Panc1 (cell line): ENCODE data around the gene SARS1. TPM values are rescaled to one million over a fixed set of nuclear protein-coding genes. Genes with fewer than 3 reads are reported as not detected.

Experiments
- ATAC-seq: fragments of 200-7000 bp; cut with Tn5 transposase; 2 replicates; pipeline ENCODE4 v1.9.1; 2020; ENCODE audit warnings: mild to moderate bottlenecking, moderate library complexity
- BruUV-seq: library from RNA; stranded (reverse); fragments of 400-500 nt; replicated peaks from 2 replicates; lab custom pipeline; 2021; lab: Mats Ljungman, UMichigan
- CTCF ChIA-PET: fragments of 300-600 bp; sonication (Branson Sonifier 250); formaldehyde crosslinking; loops from one replicate; lab custom pipeline; 2022; ENCODE audit warnings: antibody characterized with exemption; lab: Charles Lee
- POLR2A ChIA-PET: fragments of 300-600 bp; sonication (Branson Sonifier 250); formaldehyde crosslinking; loops from one replicate; lab custom pipeline; 2022; ENCODE audit warnings: antibody characterized with exemption; lab: Charles Lee
- DNase-seq: peaks from one replicate; pipeline ENCODE4 v3.0.0-alpha.2; 2010; ENCODE audit warnings: low read depth, low spot score
- H3K27ac ChIP-seq: 2 replicates; pipeline ENCODE4 v1.5.1; 2011; ENCODE audit warnings: mild to moderate bottlenecking, low read length, inconsistent platforms
- H3K27me3 ChIP-seq: fragments of 200-500 bp; sonication (Bioruptor generic); 2 replicates; pipeline ENCODE4 v1.6.0; 2014; ENCODE audit warnings: low read length, inconsistent platforms; ENCODE audit not compliant: control insufficient read depth, insufficient read depth
- H3K36me3 ChIP-seq: fragments of 200-500 bp; sonication (Bioruptor generic); 2 replicates; pipeline ENCODE4 v1.5.1; 2014; ENCODE audit warnings: inconsistent platforms, mild to moderate bottlenecking, low read length, moderate library complexity; ENCODE audit not compliant: control insufficient read depth, insufficient read depth
- H3K4me1 ChIP-seq: 2 replicates; pipeline ENCODE4 v1.5.1; 2011; ENCODE audit warnings: inconsistent platforms, mild to moderate bottlenecking, low read length, moderate library complexity; ENCODE audit not compliant: control insufficient read depth, insufficient read depth
- H3K4me3 ChIP-seq, 2 experiments: 2 replicates each; pipeline ENCODE4 v1.5.1; 2011 to 2012; ENCODE audit warnings: low read depth in 2 of 2, low read length in 2 of 2, mild to moderate bottlenecking in 2 of 2, inconsistent platforms in 1 of 2, moderate library complexity in 1 of 2
- H3K9me3 ChIP-seq: fragments of 200-500 bp; sonication (Bioruptor generic); 2 replicates; pipeline ENCODE4 v1.5.1; 2014; ENCODE audit warnings: low read depth, mild to moderate bottlenecking, inconsistent platforms, low read length, moderate library complexity; ENCODE audit not compliant: control insufficient read depth, insufficient read depth
- POLR2AphosphoS5 ChIP-seq: IDR thresholded peaks from 2 replicates; pipeline ENCODE4 v1.6.1; 2012; ENCODE audit warnings: mild to moderate bottlenecking, low read depth, low read length, moderate library complexity
- REST ChIP-seq, 2 experiments: IDR thresholded peaks; 2 replicates each; pipeline ENCODE4 v1.6.1; 2011 to 2012; ENCODE audit warnings: low read depth in 2 of 2, control low read depth in 1 of 2, low read length in 1 of 2, mild to moderate bottlenecking in 1 of 2, moderate library complexity in 1 of 2; ENCODE audit not compliant: insufficient read depth in 1 of 2
- SIN3A ChIP-seq: IDR thresholded peaks from 2 replicates; pipeline ENCODE4 v1.6.1; 2012; ENCODE audit warnings: low read depth, mild to moderate bottlenecking, low read length, moderate library complexity, borderline replicate concordance; ENCODE audit not compliant: insufficient read depth
- TCF7L2 ChIP-seq: IDR thresholded peaks from 2 replicates; pipeline ENCODE4 v1.6.1; 2011; ENCODE audit warnings: mild to moderate bottlenecking, low read depth, low read length, inconsistent platforms
- in situ Hi-C: cut with HindIII; loops from 2 replicates; pipeline ENCODE4 v1.10.0; 2016; ENCODE audit warnings: low sequenced_read_pairs, low pct_unique_long_range_greater_than_20kb
- intact Hi-C: fragments of 100-400 bp; cut with micrococcal nuclease; formaldehyde crosslinking; loops from one replicate; pipeline ENCODE4 v1.10.0; 2022; ENCODE audit not compliant: unreplicated experiment
- total RNA-seq: library from RNA; stranded (reverse); gene quantifications from one replicate; pipeline ENCODE4 v1.2.1, GENCODE V29; 2021; ENCODE audit not compliant: unreplicated experiment
- TF ChIP-seq, protein P1 (sequence below): fragments of 450-650 bp; IDR thresholded peaks from 2 replicates; pipeline ENCODE4 v1.5.1; 2017; ENCODE audit warnings: mild to moderate bottlenecking

Gene SARS1
- total RNA-seq, 1 experiment from 2014 or later: 115 TPM

GRCh38 chr1:109191377-109191776 lies 22.3 kb upstream of the SARS1 start:
- H3K36me3 ChIP-seq: no peaks in the 10 kb centered on the region
- TF ChIP-seq, protein P1, sequence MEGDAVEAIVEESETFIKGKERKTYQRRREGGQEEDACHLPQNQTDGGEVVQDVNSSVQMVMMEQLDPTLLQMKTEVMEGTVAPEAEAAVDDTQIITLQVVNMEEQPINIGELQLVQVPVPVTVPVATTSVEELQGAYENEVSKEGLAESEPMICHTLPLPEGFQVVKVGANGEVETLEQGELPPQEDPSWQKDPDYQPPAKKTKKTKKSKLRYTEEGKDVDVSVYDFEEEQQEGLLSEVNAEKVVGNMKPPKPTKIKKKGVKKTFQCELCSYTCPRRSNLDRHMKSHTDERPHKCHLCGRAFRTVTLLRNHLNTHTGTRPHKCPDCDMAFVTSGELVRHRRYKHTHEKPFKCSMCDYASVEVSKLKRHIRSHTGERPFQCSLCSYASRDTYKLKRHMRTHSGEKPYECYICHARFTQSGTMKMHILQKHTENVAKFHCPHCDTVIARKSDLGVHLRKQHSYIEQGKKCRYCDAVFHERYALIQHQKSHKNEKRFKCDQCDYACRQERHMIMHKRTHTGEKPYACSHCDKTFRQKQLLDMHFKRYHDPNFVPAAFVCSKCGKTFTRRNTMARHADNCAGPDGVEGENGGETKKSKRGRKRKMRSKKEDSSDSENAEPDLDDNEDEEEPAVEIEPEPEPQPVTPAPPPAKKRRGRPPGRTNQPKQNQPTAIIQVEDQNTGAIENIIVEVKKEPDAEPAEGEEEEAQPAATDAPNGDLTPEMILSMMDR: no peak
- TF ChIP-seq POLR2AphosphoS5: no peak
- TF ChIP-seq TCF7L2: no peak
- no peak for TF ChIP-seq REST (IDR thresholded peaks at IDR 0.05; ENCODE audit: insufficient read depth in 1 of 2, low read depth in 2 of 2, low read length in 1 of 2)
- TF ChIP-seq SIN3A: no peak
- no peaks in the 10 kb centered on the region for H3K27me3 ChIP-seq
- no peak for ATAC-seq
- BruUV-seq: no TSS peak
- H3K27ac ChIP-seq: no peak overlapping the region
- in situ Hi-C loops: no loop called here
- ChIA-PET CTCF (no interaction called here), POLR2A (no interaction called here)
- DNase-seq: no peak
- no peaks in the 10 kb centered on the region for H3K9me3 ChIP-seq
- intact Hi-C loops: no loop called here
- H3K4me1 ChIP-seq: no peaks in the 10 kb centered on the region
- no peak overlapping the region for H3K4me3 ChIP-seq

- Histone ChIP-seq H3K4me1 (no peaks in the 10 kb centered on the region), H3K36me3 (no peaks in the 10 kb centered on the region), H3K9me3 (no peaks in the 10 kb centered on the region), H3K4me3 (no peak overlapping the region), H3K27ac (no peak overlapping the region), H3K27me3 (no peaks in the 10 kb centered on the region)
- POLR2A ChIA-PET: no interaction called here
- CTCF ChIA-PET: no interaction called here
- ATAC-seq (no peak), DNase-seq (no peak)
- TF ChIP-seq SIN3A (no peak), POLR2AphosphoS5 (no peak), REST (IDR thresholded peaks at IDR 0.05; ENCODE audit: insufficient read depth in 1 of 2, low read depth in 2 of 2, low read length in 1 of 2) (no peak), TCF7L2 (no peak)
- TF ChIP-seq, protein P1: no peak
- in situ Hi-C loops: no loop called here
- intact Hi-C loops: no loop called here
- BruUV-seq: no TSS peak
These were observed 21.8 kb upstream of the SARS1 start for GRCh38 chr1:109191891-109192290.
